ENCODE results near the gene AK4. TPM values are rescaled to one million over a fixed set of nuclear protein-coding genes. Genes with fewer than 3 reads are reported as not detected.
A peak's percentile ranks its signal among the peaks of the same experiment; 100 is the strongest.
"Not testable (repeated sequence)": the region's sequence is repeated elsewhere in the genome, so short reads cannot be mapped to it uniquely, and the experiment has no call there.

The AK4 gene
- 70.8 to 90.0 TPM (median 77.8 TPM) in 3 replicates for polyA plus RNA-seq
- polyA plus RNA-seq (2011; ENCODE audit: low read depth): 21.7 TPM
- 66.6 and 130 TPM in 2 replicates for polyA plus RNA-seq (2011; cell fraction: cytosol; rRNA removed)
- 43.4 and 55.0 TPM in 2 replicates for polyA plus RNA-seq (2011; cell fraction: nucleus; rRNA removed)
- polyA plus RNA-seq (2012; ENCODE audit: low replicate concordance): 28.9 and 40.6 TPM in 2 replicates
- 50.2 to 116 TPM (median 97.8 TPM) in 3 replicates for polyA minus RNA-seq
- 42.0 TPM for polyA minus RNA-seq (2011; cell fraction: cytosol; rRNA and poly(A)+ RNA removed)
- polyA minus RNA-seq (2011; cell fraction: nucleus; rRNA and poly(A)+ RNA removed): 30.5 and 69.2 TPM in 2 replicates

GRCh38 chr1:65148178-65148547 lies at the start of gene AK4:
Gene AK4, plus strand, starts transcription at chr1:65148203. Its CDS starts 205 bp downstream, at chr1:65148408.
- H3K9me3 ChIP-seq (ENCODE audit: control insufficient read depth, low read depth, low read length); H3K9me1 ChIP-seq (ENCODE audit: control insufficient read depth, extremely low read depth, insufficient read depth, low read length); H3K27me3 ChIP-seq (ENCODE audit: control insufficient read depth, extremely low read depth, insufficient read depth, low read length); DNase-seq (ENCODE audit: low read depth, low spot score); H3K36me3 ChIP-seq (ENCODE audit: control insufficient read depth in 2 of 2, extremely low read depth in 1 of 2, insufficient read depth in 2 of 2, low read length in 2 of 2); dilution Hi-C loops (cut with MboI; ENCODE audit: extremely low pct_ligation_motif_present, low sequenced_read_pairs); FAIRE-seq; H4K20me1 ChIP-seq (ENCODE audit: control insufficient read depth, extremely low read depth, insufficient read depth, low read length): not testable (repeated sequence)
- Histone ChIP-seq H3K27ac (ENCODE audit: control insufficient read depth, insufficient read depth, low read length) (peak within 1 kb of the TSS; percentile 58), H3K4me1 (ENCODE audit: control insufficient read depth, extremely low read depth, insufficient read depth, low read length) (peaks cover 15% of the 10 kb centered on the region), H2AFZ (ENCODE audit: control insufficient read depth, low read length) (peak within 1 kb of the TSS; percentile 80), H3K79me2 (ENCODE audit: control insufficient read depth, insufficient read depth, low read length) (peaks cover 23% of the 10 kb centered on the region), H3K9ac (ENCODE audit: control insufficient read depth, extremely low read depth, insufficient read depth, low read length) (peak within 1 kb of the TSS; percentile 78), H3K4me2 (ENCODE audit: control insufficient read depth, extremely low read depth, insufficient read depth, low read depth, low read length) (peak within 1 kb of the TSS; percentile 96), H3K4me3 (ENCODE audit: control insufficient read depth in 2 of 3, extremely low read depth in 1 of 3, insufficient read depth in 2 of 3, low read depth in 1 of 3, low read length in 3 of 3) (peak within 1 kb of the TSS; percentile 80 to 85 (median 85))

- no peak overlapping the region for H3K4me3 ChIP-seq (ENCODE audit: control insufficient read depth in 2 of 3, extremely low read depth in 1 of 3, insufficient read depth in 2 of 3, low read depth in 1 of 3, low read length in 3 of 3)
- TF ChIP-seq CTCF (optimal IDR thresholded peaks at IDR 0.05 in 1 of 3, IDR thresholded peaks at IDR 0.05 in 1 of 3, conservative IDR thresholded peaks at IDR 0.05 in 1 of 3; ENCODE audit: extremely low read depth in 1 of 3, insufficient read depth in 2 of 3, low read length in 3 of 3) (no peak), EZH2 (IDR thresholded peaks at IDR 0.05; ENCODE audit: low read length) (no peak)
- H3K4me2 ChIP-seq (ENCODE audit: control insufficient read depth, extremely low read depth, insufficient read depth, low read depth, low read length): no peak overlapping the region
- no peak for FAIRE-seq
- no peaks in the 10 kb centered on the region for H3K27me3 ChIP-seq (ENCODE audit: control insufficient read depth, extremely low read depth, insufficient read depth, low read length)
- no peaks in the 10 kb centered on the region for H3K9me3 ChIP-seq (ENCODE audit: control insufficient read depth, low read depth, low read length)
- no peaks in the 10 kb centered on the region for H3K79me2 ChIP-seq (ENCODE audit: control insufficient read depth, insufficient read depth, low read length)
- dilution Hi-C loops (cut with MboI; ENCODE audit: extremely low pct_ligation_motif_present, low sequenced_read_pairs): no loop called here
- H3K27ac ChIP-seq (ENCODE audit: control insufficient read depth, insufficient read depth, low read length): no peak overlapping the region
- no peak overlapping the region for H3K9ac ChIP-seq (ENCODE audit: control insufficient read depth, extremely low read depth, insufficient read depth, low read length)
- H3K36me3 ChIP-seq (ENCODE audit: control insufficient read depth in 2 of 2, extremely low read depth in 1 of 2, insufficient read depth in 2 of 2, low read length in 2 of 2): no peaks in the 10 kb centered on the region
- H3K4me1 ChIP-seq (ENCODE audit: control insufficient read depth, extremely low read depth, insufficient read depth, low read length): no peaks in the 10 kb centered on the region
- H2AFZ ChIP-seq (ENCODE audit: control insufficient read depth, low read length): no peak overlapping the region
- DNase-seq (ENCODE audit: low read depth, low spot score): no peak
- no peaks in the 10 kb centered on the region for H3K9me1 ChIP-seq (ENCODE audit: control insufficient read depth, extremely low read depth, insufficient read depth, low read length)
- no peaks in the 10 kb centered on the region for H4K20me1 ChIP-seq (ENCODE audit: control insufficient read depth, extremely low read depth, insufficient read depth, low read length)
Measured at GRCh38 chr1:65103807-65104206, 44.2 kb upstream of the AK4 start.

Measured in keratinocyte (primary cell).